HepG2 (cell line): ENCODE data around the gene TUBB4B. TPM values are rescaled to one million over a fixed set of nuclear protein-coding genes. Genes with fewer than 3 reads are reported as not detected.
A peak's percentile ranks its signal among the peaks of the same experiment; 100 is the strongest.

Source experiments
- ARNTL ChIP-seq: sonication (generic); formaldehyde crosslinking; IDR thresholded peaks from 2 replicates; pipeline ENCODE4 v1.4.0; 2020; ENCODE audit warnings: mild to moderate bottlenecking, missing genetic modification reagents
- ERF ChIP-seq: IDR thresholded peaks from 2 replicates; pipeline ENCODE4 v1.6.1; 2018; ENCODE audit warnings: missing biosample characterization, missing genetic modification reagents
- FLYWCH1 ChIP-seq: sonication (generic); formaldehyde crosslinking; IDR thresholded peaks from 2 replicates; pipeline ENCODE4 v1.8.1; 2023; ENCODE audit warnings: mild to moderate bottlenecking, missing genetic modification reagents
- HNRNPUL1 ChIP-seq: fragments of 200-400 bp; formaldehyde crosslinking; IDR thresholded peaks from 2 replicates; pipeline ENCODE4 v1.6.1; 2017; ENCODE audit warnings: low read depth, mild to moderate bottlenecking, low read length, moderate library complexity
- MBNL3 ChIP-seq: fragments of 250-450 bp; sonication (Bioruptor Pico); conservative IDR thresholded peaks from 2 replicates; pipeline ENCODE4 v1.8.0; 2022; ENCODE audit warnings: mild to moderate bottlenecking, inconsistent platforms
- MED1 ChIP-seq: sonication (generic); formaldehyde crosslinking; IDR thresholded peaks from 2 replicates; pipeline ENCODE4 v1.4.0; 2020; ENCODE audit warnings: missing genetic modification reagents
- MYC ChIP-seq: sonication (generic); formaldehyde crosslinking; IDR thresholded peaks from 2 replicates; pipeline ENCODE4 v1.9.0; 2021; ENCODE audit warnings: missing genetic modification reagents, borderline replicate concordance
- NR2F6 ChIP-seq, 2 experiments: IDR thresholded peaks; 2 replicates each; pipeline ENCODE4 v1.6.1; 2016; ENCODE audit warnings: antibody characterized with exemption in 1 of 2, mild to moderate bottlenecking in 1 of 2
- PHF21A ChIP-seq: sonication (generic); formaldehyde crosslinking; IDR thresholded peaks from 2 replicates; pipeline ENCODE4 v1.5.0; 2020; ENCODE audit warnings: mild to moderate bottlenecking, missing genetic modification reagents
- SAP130 ChIP-seq: IDR thresholded peaks from 2 replicates; pipeline ENCODE4 v1.6.1; 2016; ENCODE audit warnings: low read depth
- SATB2 ChIP-seq: sonication (generic); formaldehyde crosslinking; IDR thresholded peaks from 2 replicates; pipeline ENCODE4 v1.5.0; 2020; ENCODE audit warnings: missing genetic modification reagents
- SMARCC2 ChIP-seq: fragments of 450-650 bp; IDR thresholded peaks from 2 replicates; pipeline ENCODE4 v1.6.1; 2017; ENCODE audit warnings: antibody characterized with exemption, mild to moderate bottlenecking
- SMC3 ChIP-seq: IDR thresholded peaks from 2 replicates; pipeline ENCODE4 v1.6.1; 2011; ENCODE audit warnings: low read length, improper control_type of control experiment
- TAF1 ChIP-seq: sonication (generic); formaldehyde crosslinking; IDR thresholded peaks from 2 replicates; pipeline ENCODE4 v1.4.0; 2020; ENCODE audit warnings: missing genetic modification reagents
- THAP7 ChIP-seq: sonication (generic); formaldehyde crosslinking; IDR thresholded peaks from 2 replicates; pipeline ENCODE4 v1.8.1; 2023; ENCODE audit warnings: mild to moderate bottlenecking, missing genetic modification reagents
- YEATS4 ChIP-seq: sonication (generic); formaldehyde crosslinking; IDR thresholded peaks from 2 replicates; pipeline ENCODE4 v1.4.0; 2020; ENCODE audit warnings: missing genetic modification reagents, borderline replicate concordance
- ZBTB21 ChIP-seq: sonication (generic); formaldehyde crosslinking; IDR thresholded peaks from 2 replicates; pipeline ENCODE4 v1.4.0; 2020; ENCODE audit warnings: missing genetic modification reagents
- ZC3H13 ChIP-seq: sonication (generic); formaldehyde crosslinking; IDR thresholded peaks from 2 replicates; pipeline ENCODE4 v1.8.1; 2023; ENCODE audit warnings: mild to moderate bottlenecking, missing genetic modification reagents, moderate library complexity
- ZNF136 ChIP-seq: sonication (generic); formaldehyde crosslinking; IDR thresholded peaks from 2 replicates; pipeline ENCODE4 v1.8.1; 2022; ENCODE audit warnings: low read depth, mild to moderate bottlenecking, moderate library complexity, missing genetic modification reagents
- ZNF180 ChIP-seq: sonication (generic); formaldehyde crosslinking; IDR thresholded peaks from 2 replicates; pipeline ENCODE4 v1.4.0; 2020; ENCODE audit warnings: low read depth, missing genetic modification reagents, borderline replicate concordance
- ZNF468 ChIP-seq: sonication (generic); formaldehyde crosslinking; IDR thresholded peaks from 2 replicates; pipeline ENCODE4 v1.8.0; 2022; ENCODE audit warnings: mild to moderate bottlenecking, moderate library complexity, missing genetic modification reagents
- ZNF546 ChIP-seq: sonication (generic); formaldehyde crosslinking; conservative IDR thresholded peaks from 2 replicates; pipeline ENCODE4 v1.8.1; 2023; ENCODE audit warnings: mild to moderate bottlenecking, missing genetic modification reagents
- ZNF747 ChIP-seq: sonication (generic); formaldehyde crosslinking; IDR thresholded peaks from 2 replicates; pipeline ENCODE4 v1.8.1; 2023; ENCODE audit warnings: missing genetic modification reagents, mild to moderate bottlenecking, borderline replicate concordance
- polyA plus RNA-seq, 8 experiments: library from polyadenylated mRNA; depleted of rRNA in 3 of 8; stranded (reverse) in 7 of 8; unstranded in 1 of 8; fragments of >200 nt; fragmentation: Illumina TruSeq in 4 of 8; extraction: Trizol in 4 of 8; gene quantifications; 2 replicates each; pipeline versions ENCODE4 v1.2.1 to v1.2.3, GENCODE V29; 2011 to 2016; ENCODE audit warnings: low read depth in 4 of 8, missing spikeins in 1 of 8, mixed read lengths in 1 of 8; ENCODE audit not compliant: insufficient read depth in 1 of 8
- total RNA-seq, 5 experiments: library from RNA; depleted of rRNA; stranded (reverse); fragments of >200 nt; fragmentation: Illumina TruSeq; extraction: Trizol; gene quantifications; 2 replicates each; pipeline ENCODE4 v1.2.3, GENCODE V29; 2016; ENCODE audit warnings: low read depth in 1 of 5
- TF ChIP-seq, protein P1 (sequence below): sonication (generic); formaldehyde crosslinking; IDR thresholded peaks from 2 replicates; pipeline ENCODE4 v1.5.1; 2020; ENCODE audit warnings: mild to moderate bottlenecking, missing genetic modification reagents, moderate library complexity
- TF ChIP-seq, protein P2 (sequence below): sonication (generic); formaldehyde crosslinking; IDR thresholded peaks from 2 replicates; pipeline ENCODE4 v1.9.0; 2022; ENCODE audit warnings: low read depth, missing genetic modification reagents

TUBB4B gene
- total and polyA plus RNA-seq, 2 of the 13 experiments (the other 11 are each of a cell fraction or from before 2014, with no cell fraction given): 182 to 412 TPM

GRCh38 chr9:137198051-137198901, 42.8 kb upstream of the TUBB4B start (continued):
- TF ChIP-seq, protein P1, sequence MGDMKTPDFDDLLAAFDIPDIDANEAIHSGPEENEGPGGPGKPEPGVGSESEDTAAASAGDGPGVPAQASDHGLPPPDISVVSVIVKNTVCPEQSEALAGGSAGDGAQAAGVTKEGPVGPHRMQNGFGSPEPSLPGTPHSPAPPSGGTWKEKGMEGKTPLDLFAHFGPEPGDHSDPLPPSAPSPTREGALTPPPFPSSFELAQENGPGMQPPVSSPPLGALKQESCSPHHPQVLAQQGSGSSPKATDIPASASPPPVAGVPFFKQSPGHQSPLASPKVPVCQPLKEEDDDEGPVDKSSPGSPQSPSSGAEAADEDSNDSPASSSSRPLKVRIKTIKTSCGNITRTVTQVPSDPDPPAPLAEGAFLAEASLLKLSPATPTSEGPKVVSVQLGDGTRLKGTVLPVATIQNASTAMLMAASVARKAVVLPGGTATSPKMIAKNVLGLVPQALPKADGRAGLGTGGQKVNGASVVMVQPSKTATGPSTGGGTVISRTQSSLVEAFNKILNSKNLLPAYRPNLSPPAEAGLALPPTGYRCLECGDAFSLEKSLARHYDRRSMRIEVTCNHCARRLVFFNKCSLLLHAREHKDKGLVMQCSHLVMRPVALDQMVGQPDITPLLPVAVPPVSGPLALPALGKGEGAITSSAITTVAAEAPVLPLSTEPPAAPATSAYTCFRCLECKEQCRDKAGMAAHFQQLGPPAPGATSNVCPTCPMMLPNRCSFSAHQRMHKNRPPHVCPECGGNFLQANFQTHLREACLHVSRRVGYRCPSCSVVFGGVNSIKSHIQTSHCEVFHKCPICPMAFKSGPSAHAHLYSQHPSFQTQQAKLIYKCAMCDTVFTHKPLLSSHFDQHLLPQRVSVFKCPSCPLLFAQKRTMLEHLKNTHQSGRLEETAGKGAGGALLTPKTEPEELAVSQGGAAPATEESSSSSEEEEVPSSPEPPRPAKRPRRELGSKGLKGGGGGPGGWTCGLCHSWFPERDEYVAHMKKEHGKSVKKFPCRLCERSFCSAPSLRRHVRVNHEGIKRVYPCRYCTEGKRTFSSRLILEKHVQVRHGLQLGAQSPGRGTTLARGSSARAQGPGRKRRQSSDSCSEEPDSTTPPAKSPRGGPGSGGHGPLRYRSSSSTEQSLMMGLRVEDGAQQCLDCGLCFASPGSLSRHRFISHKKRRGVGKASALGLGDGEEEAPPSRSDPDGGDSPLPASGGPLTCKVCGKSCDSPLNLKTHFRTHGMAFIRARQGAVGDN (CRISPR knock-in tag): peak; percentile 46
- TF ChIP-seq SATB2 (CRISPR knock-in tag) (no peak), ARNTL (0 out of 2 replicates have a peak, but pooled peaks have one; percentile 30), MED1 (CRISPR knock-in tag) (peak; percentile 38; the same call in 1 of the 2 replicates), ZNF136 (CRISPR knock-in tag) (no peak), ZNF180 (no peak), HNRNPUL1 (no peak), PHF21A (peak; percentile 78), ZNF747 (no peak), FLYWCH1 (CRISPR knock-in tag) (no peak), SAP130 (CRISPR knock-in tag) (peak; percentile 89), MYC (CRISPR knock-in tag) (peak; percentile 49; the same call in 1 of the 2 replicates), SMC3 (no peak), MBNL3 (CRISPR knock-in tag) (no peak), THAP7 (CRISPR knock-in tag) (no peak), ZNF468 (CRISPR knock-in tag) (no peak), YEATS4 (CRISPR knock-in tag) (0 out of 2 replicates have a peak, but pooled peaks have one; percentile 42), ZNF546 (CRISPR knock-in tag) (0 out of 2 replicates have a peak, but pooled peaks have one; percentile 30), ERF (CRISPR knock-in tag) (peak; percentile 69; the same call in 1 of the 2 replicates), SMARCC2 (no peak), NR2F6 (IDR thresholded peaks at IDR 0.05) (0 out of 2 replicates have a peak, but pooled peaks have one; percentile 18), NR2F6 (CRISPR knock-in tag; IDR thresholded peaks at IDR 0.05) (peak; percentile 56), ZBTB21 (CRISPR knock-in tag) (no peak), ZC3H13 (no peak; the same call in 1 of the 2 replicates), TAF1 (CRISPR knock-in tag) (peak; percentile 22; the same call in 1 of the 2 replicates)
- TF ChIP-seq, protein P2, sequence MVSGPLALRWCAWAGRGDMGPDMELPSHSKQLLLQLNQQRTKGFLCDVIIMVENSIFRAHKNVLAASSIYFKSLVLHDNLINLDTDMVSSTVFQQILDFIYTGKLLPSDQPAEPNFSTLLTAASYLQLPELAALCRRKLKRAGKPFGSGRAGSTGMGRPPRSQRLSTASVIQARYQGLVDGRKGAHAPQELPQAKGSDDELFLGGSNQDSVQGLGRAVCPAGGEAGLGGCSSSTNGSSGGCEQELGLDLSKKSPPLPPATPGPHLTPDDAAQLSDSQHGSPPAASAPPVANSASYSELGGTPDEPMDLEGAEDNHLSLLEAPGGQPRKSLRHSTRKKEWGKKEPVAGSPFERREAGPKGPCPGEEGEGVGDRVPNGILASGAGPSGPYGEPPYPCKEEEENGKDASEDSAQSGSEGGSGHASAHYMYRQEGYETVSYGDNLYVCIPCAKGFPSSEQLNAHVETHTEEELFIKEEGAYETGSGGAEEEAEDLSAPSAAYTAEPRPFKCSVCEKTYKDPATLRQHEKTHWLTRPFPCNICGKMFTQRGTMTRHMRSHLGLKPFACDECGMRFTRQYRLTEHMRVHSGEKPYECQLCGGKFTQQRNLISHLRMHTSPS: no peak
